IPS-18c (cell line): ENCODE data around the gene HSDL2.

ENCODE experiments used
- H3K4me3 ChIP-seq: 2 replicates; pipeline ENCODE4 v1.7.0; 2013; ENCODE audit warnings: low read depth, mild to moderate bottlenecking, low read length, moderate library complexity; ENCODE audit not compliant: insufficient read depth
- H3K9me3 ChIP-seq: one replicate; pipeline ENCODE4 v1.6.1; 2013; ENCODE audit warnings: mild to moderate bottlenecking, low read length, moderate library complexity; ENCODE audit not compliant: control insufficient read depth, insufficient read depth

Gene HSDL2

GRCh38 chr9:112380102-112380824, at the start of gene HSDL2:
Gene HSDL2 (plus strand): TSS chr9:112380108. CDS start chr9:112380164, 56 bp downstream.
- H3K9me3 ChIP-seq = no peaks in the 10 kb centered on the region
- peak within 1 kb of the TSS; percentile 84 for H3K4me3 ChIP-seq

- Histone ChIP-seq H3K4me3 (no peak overlapping the region; the same call in 1 of the 2 replicates), H3K9me3 (no peaks in the 10 kb centered on the region)
Measured at GRCh38 chr9:112331674-112331952, 48.3 kb upstream of the HSDL2 start.

- H3K9me3 ChIP-seq = no peaks in the 10 kb centered on the region
Measured at GRCh38 chr9:112332214-112332613, 47.7 kb upstream of the HSDL2 start.

DNA sequence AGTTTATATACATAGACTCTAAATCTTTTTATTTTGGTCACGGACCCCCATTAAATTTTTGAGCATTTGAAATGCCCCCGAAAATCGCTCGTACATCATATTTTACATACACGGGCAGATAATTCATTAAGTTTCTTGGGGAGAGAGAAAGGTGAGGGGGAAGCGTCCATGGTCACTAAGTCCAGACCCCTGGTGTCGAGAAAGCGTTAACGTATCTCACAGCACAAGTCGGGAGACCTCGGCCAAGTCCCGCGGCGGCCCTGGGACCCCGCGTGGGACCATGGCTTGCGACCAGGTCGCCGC, 47.3 kb upstream of the HSDL2 start:
- H3K9me3 ChIP-seq = no peaks in the 10 kb centered on the region
- peak overlapping the region; percentile 99 for H3K4me3 ChIP-seq

More at GRCh38 chr9:112332214-112332613, 47.7 kb upstream of the HSDL2 start:
- peak overlapping the region; percentile 99 for H3K4me3 ChIP-seq

- H3K4me3 ChIP-seq = peak within 1 kb of the TSS; percentile 99
Measured at GRCh38 chr9:112332977-112333638, 46.8 kb upstream of the HSDL2 start, which contains the start of gene PTBP3. Gene PTBP3 (minus strand): TSS chr9:112333619. CDS start chr9:112297865, 35,754 bp downstream.

DNA sequence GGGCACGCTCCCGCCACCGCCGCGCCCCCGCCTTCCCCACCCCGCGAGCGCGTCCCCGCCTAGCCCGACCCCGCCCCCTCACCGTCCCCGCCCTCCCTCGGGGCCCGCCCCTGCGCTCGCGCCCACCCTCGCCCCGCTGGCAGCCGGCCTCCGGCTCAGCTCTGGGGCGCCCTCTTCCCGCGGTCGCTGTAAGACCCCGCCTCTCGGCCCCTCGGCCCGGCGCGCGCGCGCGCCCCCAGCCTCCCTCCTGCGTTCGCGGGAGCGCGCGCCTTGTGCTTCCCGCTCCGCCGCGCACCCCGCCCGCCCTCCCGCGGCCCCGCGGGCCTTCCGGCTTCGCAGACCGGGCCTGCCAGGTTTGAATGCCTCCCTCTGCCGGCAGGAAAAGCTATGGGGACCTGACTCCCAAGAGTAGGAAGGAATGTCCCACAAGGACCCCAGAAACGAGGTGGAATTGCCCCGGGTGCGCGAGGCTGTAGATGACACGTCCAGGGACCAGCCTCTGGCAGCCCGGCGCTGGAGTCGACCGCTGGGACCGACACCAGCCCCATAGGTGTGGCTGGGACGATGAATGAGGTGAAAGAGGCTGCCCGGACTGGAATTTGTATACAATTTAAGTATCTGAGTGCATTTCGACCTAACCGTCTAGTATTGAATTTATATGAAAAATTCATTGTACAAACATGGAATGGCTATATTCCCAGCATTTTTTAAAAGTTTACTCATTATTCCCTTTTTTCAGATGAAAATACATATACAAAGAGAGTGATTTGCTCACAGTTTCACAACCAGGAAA, 46.1 kb upstream of the HSDL2 start:
- H3K9me3 ChIP-seq = no peaks in the 10 kb centered on the region
- H3K4me3 ChIP-seq = peak overlapping the region; percentile 99

More at GRCh38 chr9:112332977-112333638, 46.8 kb upstream of the HSDL2 start, which contains the start of gene PTBP3:
- H3K9me3 ChIP-seq = no peaks in the 10 kb centered on the region

DNA sequence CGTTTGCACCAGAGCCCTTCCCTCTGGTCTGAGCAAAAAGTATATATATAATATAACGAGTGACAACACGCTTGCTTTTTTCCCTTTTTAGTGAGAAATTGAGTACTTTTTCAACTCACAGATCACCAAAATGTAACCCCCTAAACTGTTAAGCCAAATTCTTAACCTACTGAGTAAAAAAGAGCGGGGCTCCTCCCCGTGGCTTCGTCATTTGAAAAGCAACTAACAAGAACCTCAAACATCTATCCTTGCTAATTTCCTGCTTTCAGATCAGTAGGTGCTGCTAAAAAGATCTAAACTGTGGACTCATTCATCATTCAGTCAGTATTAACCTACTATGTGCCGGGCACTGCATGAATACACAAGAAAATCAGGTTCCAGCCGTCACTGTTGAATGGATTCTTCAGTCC, 45.5 kb upstream of the HSDL2 start:
- Histone ChIP-seq H3K9me3 (no peaks in the 10 kb centered on the region), H3K4me3 (peak overlapping the region; percentile 65)

DNA sequence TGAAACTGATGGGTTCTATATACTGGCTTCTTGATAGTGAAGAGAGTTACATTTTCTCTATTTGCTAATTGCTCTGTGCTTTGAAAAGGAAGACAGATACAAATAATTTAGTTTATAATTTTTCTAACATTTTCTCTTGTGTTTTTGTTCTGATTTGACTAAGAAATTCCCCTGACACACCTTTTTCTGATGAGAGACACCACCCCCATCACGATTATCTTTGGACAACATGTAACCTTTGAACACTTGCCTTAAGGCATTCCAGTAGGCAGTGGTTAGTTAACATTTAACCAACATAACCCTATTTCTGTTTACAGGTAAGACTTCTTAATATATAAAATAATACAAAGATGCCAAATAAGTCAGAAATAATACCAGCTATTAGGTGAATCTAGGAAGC, 42.4 kb upstream of the HSDL2 start:
- Histone ChIP-seq H3K4me3 (no peak overlapping the region), H3K9me3 (no peaks in the 10 kb centered on the region)

DNA sequence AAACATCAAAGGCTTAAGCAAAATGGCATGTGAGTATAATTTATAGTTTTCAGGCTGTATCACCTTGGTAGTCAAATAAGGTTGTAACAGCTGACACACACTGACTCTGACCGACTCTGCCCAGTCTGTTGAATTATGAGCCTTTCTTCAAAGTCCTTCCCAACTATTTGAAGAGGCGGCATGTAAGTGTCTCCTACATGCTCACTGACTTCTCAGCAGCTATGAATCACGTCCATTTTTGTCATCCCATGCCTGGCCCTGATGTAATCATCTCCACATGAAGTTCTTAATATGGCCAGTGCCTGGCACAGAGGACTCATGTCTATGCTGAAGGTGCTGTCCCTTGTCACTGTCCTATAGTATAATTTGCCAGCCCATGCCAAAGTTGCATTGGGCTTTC, 41.3 kb upstream of the HSDL2 start:
- no peaks in the 10 kb centered on the region for H3K9me3 ChIP-seq
- H3K4me3 ChIP-seq = no peak overlapping the region

GRCh38 chr9:112339886-112340285, 40.0 kb upstream of the HSDL2 start:
- H3K9me3 ChIP-seq = no peaks in the 10 kb centered on the region
- no peak overlapping the region for H3K4me3 ChIP-seq

- Histone ChIP-seq H3K4me3 (no peak overlapping the region), H3K9me3 (no peaks in the 10 kb centered on the region)
Measured at GRCh38 chr9:112341730-112342129, 38.2 kb upstream of the HSDL2 start.

DNA sequence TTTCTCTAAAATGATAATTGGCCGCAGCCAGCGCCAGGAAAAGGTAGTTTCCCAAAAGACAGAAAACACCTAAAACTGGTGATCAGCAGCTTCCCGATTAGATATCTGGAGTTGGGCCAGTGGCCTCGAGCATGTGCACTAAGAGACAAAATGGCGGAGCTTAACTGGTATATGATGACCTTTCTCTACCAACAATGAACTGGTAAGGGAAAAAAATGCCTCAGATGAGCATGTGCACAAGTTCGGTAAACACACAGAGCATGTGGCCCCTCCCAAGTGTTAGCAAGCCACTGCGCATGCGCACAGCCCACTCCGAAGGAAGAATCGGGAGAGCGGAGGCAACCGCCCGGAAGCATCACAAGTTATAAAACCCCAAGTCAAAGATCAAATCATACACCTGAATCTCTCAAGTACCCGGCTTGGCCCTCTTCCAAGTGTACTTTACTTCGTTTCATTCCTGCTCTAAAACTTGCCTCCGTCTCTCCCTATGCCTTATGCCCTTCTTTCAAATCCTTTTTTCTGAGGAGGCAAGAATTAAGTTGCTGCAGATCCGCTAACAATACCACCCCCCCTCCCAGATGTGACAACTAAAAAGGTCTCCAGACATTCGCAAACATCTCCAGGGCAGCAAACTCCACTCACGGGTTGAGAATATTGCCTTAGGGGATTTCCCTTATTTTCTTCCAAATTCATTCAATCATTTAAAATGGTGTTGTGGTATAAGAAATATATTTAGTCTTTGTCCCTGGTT, 31.5 kb upstream of the HSDL2 start:
- no peak overlapping the region; the same call in 1 of the 2 replicates for H3K4me3 ChIP-seq
- no peaks in the 10 kb centered on the region for H3K9me3 ChIP-seq

GRCh38 chr9:112349008-112349333, 30.9 kb upstream of the HSDL2 start:
- Histone ChIP-seq H3K4me3 (no peak overlapping the region), H3K9me3 (no peaks in the 10 kb centered on the region)

DNA sequence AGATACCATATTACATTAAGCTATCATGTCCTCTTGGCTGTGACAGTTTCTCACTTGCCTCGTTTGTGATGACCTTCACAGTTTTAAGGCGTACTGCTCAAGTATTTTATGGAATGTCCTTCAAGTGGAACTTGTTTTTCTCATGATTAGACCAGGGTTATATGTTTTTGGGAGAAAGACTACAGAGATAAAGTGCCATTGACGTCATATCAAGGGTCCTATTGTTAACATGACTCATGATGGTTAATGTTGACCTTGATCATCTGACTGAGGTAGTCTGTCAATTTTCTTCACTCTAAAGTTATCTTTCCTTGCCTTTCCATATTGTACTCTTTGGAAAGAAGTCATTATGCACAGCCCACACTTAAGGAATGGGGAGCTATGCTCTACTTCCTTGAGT, 28.7 kb upstream of the HSDL2 start:
- no peaks in the 10 kb centered on the region for H3K9me3 ChIP-seq
- H3K4me3 ChIP-seq = no peak overlapping the region

DNA sequence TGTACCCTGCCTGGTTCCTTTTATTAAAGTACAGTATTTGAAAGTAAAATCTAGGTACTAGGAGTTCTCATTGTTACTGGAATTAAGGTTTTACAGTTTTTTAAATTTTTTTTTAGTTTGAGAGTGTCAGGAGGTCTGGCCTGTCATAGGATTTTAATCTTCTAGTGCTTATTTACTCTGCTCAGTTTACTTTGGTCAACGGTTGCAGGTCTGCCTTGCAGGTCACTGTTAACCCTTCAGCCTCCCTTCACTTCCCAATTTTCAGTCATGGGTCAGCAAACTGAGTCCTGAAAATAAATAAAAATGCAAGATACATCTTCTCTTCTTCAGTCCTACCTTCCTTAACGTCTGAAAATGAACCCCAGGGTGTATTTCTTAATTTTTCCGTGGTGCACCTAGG, 27.7 kb upstream of the HSDL2 start:
- Histone ChIP-seq H3K4me3 (no peak overlapping the region), H3K9me3 (no peaks in the 10 kb centered on the region)

- Histone ChIP-seq H3K4me3 (no peak overlapping the region), H3K9me3 (no peaks in the 10 kb centered on the region)
Measured at GRCh38 chr9:112354081-112354743, 25.7 kb upstream of the HSDL2 start.

DNA sequence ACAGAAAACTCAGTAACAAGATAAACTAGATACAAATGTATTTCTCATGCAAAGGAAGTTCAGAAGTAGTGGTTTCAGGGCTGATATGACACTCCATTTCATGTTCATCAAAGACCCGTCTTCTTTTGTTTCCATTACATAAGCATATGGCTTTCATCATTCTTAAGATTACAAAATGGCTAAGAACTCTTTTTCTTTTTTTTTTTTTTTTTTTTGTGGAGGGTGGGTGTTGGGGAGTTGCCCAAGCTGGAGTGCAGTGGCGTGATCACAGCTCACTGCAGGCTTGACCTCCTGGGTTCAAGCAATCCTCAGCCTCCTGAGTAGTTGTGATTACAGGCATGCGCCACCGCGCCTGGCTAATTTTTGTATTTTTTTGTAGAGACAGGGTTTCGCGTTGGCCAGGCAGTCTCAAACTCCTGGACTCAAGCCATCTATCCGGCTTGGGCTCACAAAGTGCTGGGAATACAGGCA, 24.4 kb upstream of the HSDL2 start:
- no peak overlapping the region for H3K4me3 ChIP-seq
- no peaks in the 10 kb centered on the region for H3K9me3 ChIP-seq
